Osteocyte (in vitro differentiated cells): ENCODE results near the gene ANKRD13C. TPM values are rescaled to one million over a fixed set of nuclear protein-coding genes. Genes with fewer than 3 reads are reported as not detected.

Experiments used
- DNase-seq: peaks from one replicate; pipeline ENCODE4 v3.0.0; 2021; ENCODE audit warnings: mixed read lengths; ENCODE audit not compliant: unreplicated experiment; ENCODE audit errors: extremely low spot score
- H3K27ac Mint-ChIP-seq: one replicate; pipeline ENCODE4 v1.8.0; 2021; ENCODE audit warnings: mild to moderate bottlenecking, mixed read lengths; ENCODE audit not compliant: unreplicated experiment
- H3K27me3 Mint-ChIP-seq: one replicate; pipeline ENCODE4 v1.8.0; 2021; ENCODE audit warnings: mixed read lengths; ENCODE audit not compliant: unreplicated experiment
- H3K36me3 Mint-ChIP-seq: one replicate; pipeline ENCODE4 v1.8.0; 2021; ENCODE audit warnings: mixed read lengths; ENCODE audit not compliant: unreplicated experiment
- H3K4me1 Mint-ChIP-seq: one replicate; pipeline ENCODE4 v1.8.0; 2021; ENCODE audit warnings: mixed read lengths; ENCODE audit not compliant: unreplicated experiment
- H3K4me3 Mint-ChIP-seq: one replicate; pipeline ENCODE4 v1.8.0; 2021; ENCODE audit warnings: mild to moderate bottlenecking, moderate library complexity, mixed read lengths; ENCODE audit not compliant: unreplicated experiment
- H3K9me3 Mint-ChIP-seq: one replicate; pipeline ENCODE4 v1.8.0; 2021; ENCODE audit warnings: mixed read lengths; ENCODE audit not compliant: unreplicated experiment
- CTCF ChIP-seq: fragments of 200-600 bp; sonication (generic); IDR thresholded peaks from 2 replicates; pipeline ENCODE4 v1.5.0; 2021; ENCODE audit warnings: antibody characterized with exemption, mild to moderate bottlenecking, moderate library complexity
- total RNA-seq: library from RNA; stranded (reverse); gene quantifications from 2 replicates; pipeline ENCODE4 v1.2.1, GENCODE V29; 2021

Gene ANKRD13C
- total RNA-seq, 1 donor from 2014 or later = 27.4 TPM

- Mint-ChIP-seq H3K4me1 (no peaks in the 10 kb centered on the region), H3K27ac (no peak overlapping the region), H3K27me3 (no peaks in the 10 kb centered on the region), H3K36me3 (peaks cover 59% of the 10 kb centered on the region), H3K9me3 (no peaks in the 10 kb centered on the region), H3K4me3 (no peak overlapping the region)
- no peak for TF ChIP-seq CTCF
- DNase-seq = no peak
Measured at GRCh38 chr1:70234733-70235132, 119.8 kb downstream of the ANKRD13C start.

- no peak overlapping the region for H3K27ac Mint-ChIP-seq
- H3K9me3 Mint-ChIP-seq = no peaks in the 10 kb centered on the region
- H3K4me1 Mint-ChIP-seq = peaks cover 14% of the 10 kb centered on the region
- H3K4me3 Mint-ChIP-seq = no peak overlapping the region
- no peak for DNase-seq
- no peaks in the 10 kb centered on the region for H3K27me3 Mint-ChIP-seq
- no peak for TF ChIP-seq CTCF
- peaks cover 55% of the 10 kb centered on the region for H3K36me3 Mint-ChIP-seq
Measured at GRCh38 chr1:70231475-70231874, 123.0 kb downstream of the ANKRD13C start.

GRCh38 chr1:70228670-70229069, 125.9 kb downstream of the ANKRD13C start:
- Mint-ChIP-seq H3K36me3 (peaks cover 47% of the 10 kb centered on the region), H3K9me3 (no peaks in the 10 kb centered on the region), H3K27me3 (no peaks in the 10 kb centered on the region), H3K4me3 (no peak overlapping the region), H3K27ac (no peak overlapping the region), H3K4me1 (peaks cover 30% of the 10 kb centered on the region)
- TF ChIP-seq CTCF = no peak
- no peak for DNase-seq

GRCh38 chr1:70227439-70227838, 127.1 kb downstream of the ANKRD13C start:
- H3K27ac Mint-ChIP-seq = peak overlapping the region; percentile 35
- H3K4me3 Mint-ChIP-seq = no peak overlapping the region
- no peaks in the 10 kb centered on the region for H3K27me3 Mint-ChIP-seq
- no peaks in the 10 kb centered on the region for H3K9me3 Mint-ChIP-seq
- H3K36me3 Mint-ChIP-seq = peaks cover 52% of the 10 kb centered on the region
- DNase-seq = no peak
- H3K4me1 Mint-ChIP-seq = peaks cover 42% of the 10 kb centered on the region
- no peak for TF ChIP-seq CTCF

- Mint-ChIP-seq H3K9me3 (no peaks in the 10 kb centered on the region), H3K27me3 (no peaks in the 10 kb centered on the region), H3K4me1 (peaks cover 52% of the 10 kb centered on the region), H3K27ac (no peak overlapping the region), H3K4me3 (no peak overlapping the region), H3K36me3 (peaks cover 40% of the 10 kb centered on the region)
- DNase-seq = no peak
- TF ChIP-seq CTCF = no peak
Measured at GRCh38 chr1:70224954-70225353, 129.6 kb downstream of the ANKRD13C start.
